BLaER1 (cell line): ENCODE measurements around the gene PLCB3.
"Not testable (repeated sequence)": the region's sequence is repeated elsewhere in the genome, so short reads cannot be mapped to it uniquely, and the experiment has no call there.

Source experiments
- H3K27ac ChIP-seq: shearing (Covaris generic); formaldehyde crosslinking; 2 replicates; pipeline ENCODE4 v1.8.1; 2022
- H3K27me3 ChIP-seq: shearing (Covaris generic); formaldehyde crosslinking; 2 replicates; pipeline ENCODE4 v1.8.1; 2022
- H3K36me3 ChIP-seq: shearing (Covaris generic); formaldehyde crosslinking; 2 replicates; pipeline ENCODE4 v1.8.1; 2022
- H3K4me1 ChIP-seq: shearing (Covaris generic); formaldehyde crosslinking; 2 replicates; pipeline ENCODE4 v1.8.1; 2022
- H3K4me2 ChIP-seq: shearing (Covaris generic); formaldehyde crosslinking; 2 replicates; pipeline ENCODE4 v1.8.1; 2022
- H3K4me3 ChIP-seq: shearing (Covaris generic); formaldehyde crosslinking; 2 replicates; pipeline ENCODE4 v1.8.1; 2022
- H3K9ac ChIP-seq: shearing (Covaris generic); formaldehyde crosslinking; 2 replicates; pipeline ENCODE4 v1.8.1; 2022
- H3K9me3 ChIP-seq: shearing (Covaris generic); formaldehyde crosslinking; 2 replicates; pipeline ENCODE4 v1.8.1; 2022
- H4K20me1 ChIP-seq: shearing (Covaris generic); formaldehyde crosslinking; 2 replicates; pipeline ENCODE4 v1.8.1; 2022
- Cebpa-rat ChIP-seq: shearing (Covaris generic); IDR thresholded peaks from 2 replicates; pipeline ENCODE4 v1.8.1; 2022

PLCB3 gene

GRCh38 chr11:64312947-64313346, 61.6 kb downstream of the PLCB3 start:
- peak overlapping the region; percentile 44; the same call in 1 of the 2 replicates for H3K27ac ChIP-seq
- peaks cover 54% of the 10 kb centered on the region for H3K36me3 ChIP-seq
- H4K20me1 ChIP-seq, result peaks cover 49% of the 10 kb centered on the region
- H3K4me2 ChIP-seq, result no peak overlapping the region
- no peaks in the 10 kb centered on the region for H3K9me3 ChIP-seq
- peak overlapping the region; percentile 45 for H3K9ac ChIP-seq
- H3K4me3 ChIP-seq, result no peak overlapping the region
- no peaks in the 10 kb centered on the region for H3K27me3 ChIP-seq
- no peak for TF ChIP-seq Cebpa-rat
- peaks cover 21% of the 10 kb centered on the region for H3K4me1 ChIP-seq

GRCh38 chr11:64313491-64314145, 62.3 kb downstream of the PLCB3 start:
- peaks cover 20% of the 10 kb centered on the region for H3K4me1 ChIP-seq

GRCh38 chr11:64314146-64314804, 62.9 kb downstream of the PLCB3 start:
- Histone ChIP-seq H3K9ac (peak overlapping the region; percentile 15; the same call in 1 of the 2 replicates), H3K36me3 (peaks cover 51% of the 10 kb centered on the region)

More at GRCh38 chr11:64313491-64314145, 62.3 kb downstream of the PLCB3 start:
- H3K9ac ChIP-seq, result peak overlapping the region; percentile 45; the same call in 1 of the 2 replicates
- peaks cover 51% of the 10 kb centered on the region for H3K36me3 ChIP-seq
- H3K4me3 ChIP-seq, result no peak overlapping the region
- no peak for TF ChIP-seq Cebpa-rat
- H4K20me1 ChIP-seq, result peaks cover 49% of the 10 kb centered on the region
- no peak overlapping the region for H3K27ac ChIP-seq
- H3K27me3 ChIP-seq, result no peaks in the 10 kb centered on the region
- H3K4me2 ChIP-seq, result no peak overlapping the region
- no peaks in the 10 kb centered on the region for H3K9me3 ChIP-seq

GRCh38 chr11:64314805-64315561, 63.7 kb downstream of the PLCB3 start:
- Histone ChIP-seq H3K4me3 (no peak overlapping the region), H3K36me3 (peaks cover 51% of the 10 kb centered on the region), H4K20me1 (peaks cover 49% of the 10 kb centered on the region), H3K4me1 (peaks cover 33% of the 10 kb centered on the region), H3K4me2 (no peak overlapping the region), H3K9ac (no peak overlapping the region), H3K9me3 (no peaks in the 10 kb centered on the region), H3K27ac (no peak overlapping the region), H3K27me3 (no peaks in the 10 kb centered on the region)
- TF ChIP-seq Cebpa-rat, result no peak

More at GRCh38 chr11:64314146-64314804, 62.9 kb downstream of the PLCB3 start:
- Histone ChIP-seq H3K4me2 (no peak overlapping the region), H3K4me1 (peaks cover 26% of the 10 kb centered on the region), H4K20me1 (peaks cover 49% of the 10 kb centered on the region), H3K27me3 (no peaks in the 10 kb centered on the region), H3K27ac (no peak overlapping the region), H3K4me3 (no peak overlapping the region), H3K9me3 (no peaks in the 10 kb centered on the region)
- TF ChIP-seq Cebpa-rat, result no peak

GRCh38 chr11:64315667-64316526, 64.6 kb downstream of the PLCB3 start:
- peaks cover 40% of the 10 kb centered on the region for H4K20me1 ChIP-seq
- peaks cover 55% of the 10 kb centered on the region for H3K36me3 ChIP-seq
- not testable (repeated sequence) for H3K9me3 ChIP-seq, H3K27me3 ChIP-seq
- H3K4me2 ChIP-seq, result peak overlapping the region; percentile 97
- peak overlapping the region; percentile 95 for H3K4me3 ChIP-seq
- peaks cover 29% of the 10 kb centered on the region for H3K4me1 ChIP-seq
- 0 out of 2 replicates have a peak overlapping the region, but pooled peaks have one; percentile 95 for H3K27ac ChIP-seq
- H3K9ac ChIP-seq, result peak overlapping the region; percentile 84

- H3K36me3 ChIP-seq, result peaks cover 62% of the 10 kb centered on the region
- H3K9me3 ChIP-seq, result no peaks in the 10 kb centered on the region
- peaks cover 36% of the 10 kb centered on the region for H4K20me1 ChIP-seq
- peaks cover 25% of the 10 kb centered on the region for H3K4me1 ChIP-seq
- H3K27ac ChIP-seq, result peak overlapping the region; percentile 95
- peak overlapping the region; percentile 97 for H3K4me2 ChIP-seq
- peak overlapping the region; percentile 84 for H3K9ac ChIP-seq
- H3K4me3 ChIP-seq, result peak overlapping the region; percentile 95
- H3K27me3 ChIP-seq, result no peaks in the 10 kb centered on the region
- no peak for TF ChIP-seq Cebpa-rat
Measured at GRCh38 chr11:64316672-64317324, 65.5 kb downstream of the PLCB3 start.

- Histone ChIP-seq H4K20me1 (peaks cover 34% of the 10 kb centered on the region), H3K27me3 (no peaks in the 10 kb centered on the region), H3K36me3 (peaks cover 65% of the 10 kb centered on the region), H3K4me1 (peaks cover 29% of the 10 kb centered on the region), H3K9ac (peak within 1 kb of the TSS; percentile 84), H3K9me3 (no peaks in the 10 kb centered on the region), H3K27ac (peak within 1 kb of the TSS; percentile 95), H3K4me2 (peak within 1 kb of the TSS; percentile 97), H3K4me3 (peak within 1 kb of the TSS; percentile 95)
- no peak for TF ChIP-seq Cebpa-rat
Measured at GRCh38 chr11:64317325-64317960, 66.1 kb downstream of the PLCB3 start, which contains the start of gene TRMT112. TRMT112 (minus strand) TSS chr11:64317559; CDS start chr11:64317526, 33 bp downstream.

- Histone ChIP-seq H4K20me1 (peaks cover 27% of the 10 kb centered on the region; the same call in 1 of the 2 replicates), H3K4me2 (peak within 1 kb of the TSS; percentile 97), H3K9me3 (no peaks in the 10 kb centered on the region), H3K27me3 (no peaks in the 10 kb centered on the region), H3K36me3 (peaks cover 65% of the 10 kb centered on the region), H3K9ac (peak within 1 kb of the TSS; percentile 84), H3K4me1 (peaks cover 36% of the 10 kb centered on the region), H3K4me3 (peak within 1 kb of the TSS; percentile 95), H3K27ac (peak within 1 kb of the TSS; percentile 95)
- TF ChIP-seq Cebpa-rat, result peak; percentile 75
Measured at GRCh38 chr11:64317961-64318765, 66.8 kb downstream of the PLCB3 start, which contains the start of gene PRDX5. PRDX5 (plus strand) TSS chr11:64318121; CDS start chr11:64318216, 95 bp downstream.
